Fibroblast of mammary gland (primary cell): ENCODE measurements around the gene NR1I3.

Experiments
- DNase-seq: peaks from one replicate; pipeline ENCODE4 v3.0.0-alpha.2; 2010; ENCODE audit warnings: low read depth
- H3K4me3 ChIP-seq: 2 replicates; pipeline ENCODE4 v1.5.1; 2011; ENCODE audit warnings: low read depth, mild to moderate bottlenecking, low read length, moderate library complexity; ENCODE audit not compliant: control insufficient read depth
- TF ChIP-seq, protein P1 (sequence below): conservative IDR thresholded peaks from 2 replicates; pipeline ENCODE4 v1.5.1; 2011; ENCODE audit warnings: low read depth, low read length, inconsistent platforms; ENCODE audit not compliant: control insufficient read depth, insufficient read depth

The NR1I3 gene

DNA sequence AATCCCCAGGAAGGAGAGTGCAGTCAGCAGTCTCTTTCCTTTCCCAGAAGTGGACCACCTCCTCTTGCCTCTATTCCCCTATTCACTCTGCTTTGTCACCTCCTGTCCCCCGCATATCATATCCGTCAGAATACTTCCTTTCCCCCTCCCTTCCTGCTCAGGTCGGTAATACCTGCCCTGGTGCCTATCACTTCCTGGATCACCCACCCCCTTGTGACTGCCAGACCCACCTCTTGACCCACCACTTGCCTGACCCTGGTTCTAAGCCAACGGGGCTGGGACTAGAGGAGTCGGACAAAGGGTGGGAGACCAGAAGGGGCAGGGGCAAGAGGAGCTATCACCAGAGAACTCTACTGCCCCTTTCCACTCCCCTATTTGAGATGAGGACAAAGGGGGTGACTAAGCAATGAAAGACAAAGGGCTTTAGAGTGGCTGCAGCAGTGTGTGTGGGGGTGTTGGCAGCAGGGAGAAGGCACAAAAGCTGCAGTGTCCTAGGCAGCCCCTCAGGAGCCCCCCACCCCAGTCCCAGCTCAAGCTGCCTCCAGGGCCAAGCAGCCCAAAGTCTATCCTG is 37.5 kb downstream of the NR1I3 start:
- peak; percentile 34 for DNase-seq
- H3K4me3 ChIP-seq = no peak overlapping the region
- TF ChIP-seq, protein P1, sequence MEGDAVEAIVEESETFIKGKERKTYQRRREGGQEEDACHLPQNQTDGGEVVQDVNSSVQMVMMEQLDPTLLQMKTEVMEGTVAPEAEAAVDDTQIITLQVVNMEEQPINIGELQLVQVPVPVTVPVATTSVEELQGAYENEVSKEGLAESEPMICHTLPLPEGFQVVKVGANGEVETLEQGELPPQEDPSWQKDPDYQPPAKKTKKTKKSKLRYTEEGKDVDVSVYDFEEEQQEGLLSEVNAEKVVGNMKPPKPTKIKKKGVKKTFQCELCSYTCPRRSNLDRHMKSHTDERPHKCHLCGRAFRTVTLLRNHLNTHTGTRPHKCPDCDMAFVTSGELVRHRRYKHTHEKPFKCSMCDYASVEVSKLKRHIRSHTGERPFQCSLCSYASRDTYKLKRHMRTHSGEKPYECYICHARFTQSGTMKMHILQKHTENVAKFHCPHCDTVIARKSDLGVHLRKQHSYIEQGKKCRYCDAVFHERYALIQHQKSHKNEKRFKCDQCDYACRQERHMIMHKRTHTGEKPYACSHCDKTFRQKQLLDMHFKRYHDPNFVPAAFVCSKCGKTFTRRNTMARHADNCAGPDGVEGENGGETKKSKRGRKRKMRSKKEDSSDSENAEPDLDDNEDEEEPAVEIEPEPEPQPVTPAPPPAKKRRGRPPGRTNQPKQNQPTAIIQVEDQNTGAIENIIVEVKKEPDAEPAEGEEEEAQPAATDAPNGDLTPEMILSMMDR = no peak

DNA sequence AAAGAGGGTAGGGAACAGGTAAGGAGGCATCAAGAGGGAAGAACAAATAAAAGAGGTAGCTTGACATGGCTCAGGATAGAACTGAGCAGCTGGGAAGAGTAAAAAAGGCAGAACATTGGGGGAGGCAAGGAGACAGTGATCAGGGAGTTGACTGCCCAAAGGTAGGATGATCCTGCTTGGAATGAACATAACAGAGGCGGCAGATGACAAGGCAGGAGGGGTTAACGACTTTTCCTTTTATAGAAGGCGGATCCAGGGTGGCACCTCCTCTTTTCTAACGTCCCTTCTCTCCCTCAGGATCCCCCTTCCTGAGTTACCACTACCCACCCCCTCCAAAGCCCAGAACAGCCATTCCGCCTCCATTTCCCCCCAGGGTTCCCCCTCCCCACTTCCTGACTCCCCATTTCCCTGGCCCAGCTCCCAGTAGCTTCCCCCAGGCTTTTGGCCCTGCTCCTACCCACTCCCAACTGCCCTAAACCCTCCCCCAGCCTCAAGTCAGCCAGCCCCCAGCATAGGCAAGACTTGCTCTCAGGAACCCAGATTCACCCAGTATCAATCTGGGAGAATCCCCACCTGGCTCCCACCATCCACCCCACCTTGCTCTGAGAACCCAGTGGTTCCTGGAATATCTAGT is 38.4 kb downstream of the NR1I3 start:
- H3K4me3 ChIP-seq = peak overlapping the region; percentile 14
- no peak for DNase-seq
- TF ChIP-seq, protein P1 = no peak

DNA sequence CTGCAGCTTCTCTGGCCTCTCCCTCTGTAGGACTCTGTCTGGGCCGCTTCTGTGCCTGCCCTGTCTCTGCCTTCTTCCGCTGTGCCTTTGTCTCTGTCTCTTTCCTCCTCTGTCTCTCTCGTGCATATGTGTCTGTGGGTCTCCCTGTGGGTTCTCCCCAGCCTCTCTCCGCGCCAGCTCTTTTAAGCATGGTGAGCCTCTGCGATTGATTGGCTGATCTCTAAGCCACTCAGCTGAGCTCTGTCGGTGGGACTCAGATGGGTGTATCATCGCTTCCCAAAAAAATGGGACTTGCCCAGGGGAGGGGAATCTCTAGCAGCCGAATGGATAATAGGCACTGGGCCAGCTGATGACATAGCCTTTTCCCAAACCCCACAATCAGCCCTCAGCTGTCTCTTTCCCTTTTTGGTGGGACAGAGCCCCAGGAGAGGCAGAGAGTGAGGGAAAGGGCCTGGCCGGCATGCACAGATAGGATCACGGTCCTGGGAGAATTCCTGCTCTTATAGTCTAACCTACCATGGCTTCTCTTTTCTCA is 39.0 kb downstream of the NR1I3 start, which contains the start of gene ADAMTS4:
Gene ADAMTS4 (minus strand): TSS at position 158 of the 535 bp plus-strand sequence. CDS start 427 bp downstream, outside the sequence.
- DNase-seq = peak; percentile 98
- peak within 1 kb of the TSS; percentile 85 for H3K4me3 ChIP-seq
- TF ChIP-seq, protein P1 = no peak

DNA sequence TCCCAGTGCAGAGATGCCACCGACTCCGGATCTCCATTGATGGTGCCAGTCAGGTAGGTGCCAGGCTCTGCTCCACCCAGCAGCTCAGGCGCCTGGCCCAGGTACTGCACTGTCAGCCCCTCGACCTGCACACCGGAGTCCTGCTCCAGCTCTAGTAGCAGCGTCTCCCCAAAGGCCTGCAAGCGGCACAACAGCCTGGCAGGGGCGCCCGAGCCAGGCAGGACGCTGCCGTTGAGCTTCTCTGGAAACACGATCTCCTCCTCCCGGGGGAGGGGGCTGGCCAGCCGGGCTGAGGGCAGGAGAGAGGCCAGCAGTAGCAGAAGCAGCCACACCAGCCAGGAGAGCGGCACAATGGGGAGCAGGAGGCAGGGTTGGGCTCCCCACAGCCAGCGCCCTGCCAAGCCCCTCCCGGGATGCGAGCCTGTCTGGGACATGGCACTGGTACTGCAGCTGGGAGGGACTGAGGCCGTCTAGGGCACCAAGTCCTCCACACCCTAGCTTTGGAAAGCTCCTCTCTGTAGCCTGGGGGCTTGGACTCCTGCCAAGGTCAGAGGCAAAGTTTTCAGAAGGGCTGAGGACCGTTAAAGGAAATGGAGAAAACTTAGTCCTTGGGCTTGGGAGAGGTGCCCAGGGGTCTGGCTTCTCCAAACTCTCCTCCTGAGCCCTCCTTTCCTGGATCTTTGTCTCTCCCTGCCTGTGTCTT is 39.7 kb downstream of the NR1I3 start:
- TF ChIP-seq, protein P1 = no peak

DNA sequence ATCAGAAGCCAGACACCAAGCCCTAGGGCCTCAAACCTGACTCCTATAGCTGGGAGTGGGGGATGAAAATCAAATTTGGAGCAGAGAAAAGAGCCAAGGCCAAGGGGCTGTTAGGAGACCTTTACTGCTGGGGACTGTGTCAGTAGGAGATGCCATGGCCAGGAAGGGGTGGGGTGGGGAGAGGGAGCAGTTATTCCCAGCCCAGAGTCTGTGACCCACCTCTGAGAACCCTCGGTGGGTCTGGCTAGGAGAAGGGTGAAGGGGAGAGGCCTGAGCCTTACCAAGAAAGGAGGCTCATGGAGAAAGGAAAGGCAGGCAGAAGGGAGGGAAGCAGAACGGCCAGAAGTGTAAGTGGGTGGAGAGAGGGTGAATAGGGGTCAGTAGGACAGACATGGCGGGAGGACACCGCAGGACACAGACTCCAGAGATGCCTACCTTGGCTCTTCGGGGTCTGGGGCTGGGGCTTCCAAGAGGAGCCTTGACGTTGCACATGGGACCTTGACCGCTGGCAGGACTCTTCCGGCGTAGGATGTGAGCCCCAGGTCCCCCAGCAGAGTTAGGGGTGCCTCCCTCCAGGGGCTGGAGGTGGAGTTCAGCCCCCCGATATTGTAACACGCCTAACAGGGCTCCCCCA is 40.3 kb downstream of the NR1I3 start:
- TF ChIP-seq, protein P1 = no peak
- H3K4me3 ChIP-seq = peak overlapping the region; percentile 85
- DNase-seq = peak; percentile 43

More for the DNA sequence above, 39.7 kb downstream of the NR1I3 start:
- peak; percentile 48 for DNase-seq
- peak overlapping the region; percentile 85 for H3K4me3 ChIP-seq
